ENCODE data around the gene ILDR2.

The ILDR2 gene

DNA sequence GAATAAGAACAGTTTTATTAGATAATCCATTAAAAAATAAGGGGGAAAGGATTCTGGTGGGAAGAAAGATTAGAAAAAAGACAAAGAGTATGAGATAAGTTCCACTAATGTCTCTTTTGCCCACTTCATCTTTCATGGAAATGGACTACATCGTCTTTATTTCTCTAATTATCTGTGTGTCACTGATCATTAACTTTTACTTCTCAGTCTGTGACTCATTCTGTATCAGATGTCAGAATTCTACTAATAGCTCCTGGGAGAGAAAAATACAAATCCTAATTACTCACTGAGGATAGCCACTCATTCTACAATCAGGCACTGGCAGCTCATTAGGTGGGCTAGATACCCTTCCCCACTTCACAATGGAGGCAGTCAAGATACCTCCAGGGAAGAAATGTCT lies 41.7 kb downstream of the ILDR2 start:
- no peak for TF ChIP-seq CTCF (IDR thresholded peaks at IDR 0.05; ENCODE audit: low read depth, low read length, missing control alignments)
- H3K4me3 ChIP-seq (replicated peaks; ENCODE audit: low read depth, low read length) = no peak overlapping the region
- no peak for DNase-seq (ENCODE audit: extremely low read depth, low read depth)

DNA sequence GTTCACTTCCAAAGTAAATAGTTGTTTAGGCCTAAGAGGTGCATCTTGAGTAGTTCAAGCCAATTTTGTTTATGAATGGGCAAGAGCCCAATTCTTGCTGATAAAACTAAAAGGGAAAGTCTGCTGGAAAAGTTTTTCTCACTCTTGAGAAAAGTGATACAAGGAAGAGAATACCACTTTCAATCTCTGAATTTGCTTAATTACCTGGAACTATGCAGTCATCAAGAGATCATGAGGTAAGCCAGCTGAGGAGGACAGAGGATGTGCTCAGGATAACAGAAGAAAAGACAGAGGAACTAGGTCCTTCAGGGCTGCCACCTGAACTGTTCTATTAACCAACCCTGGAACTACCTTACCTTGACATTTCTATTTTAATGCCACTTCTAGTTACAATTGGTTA lies 42.2 kb downstream of the ILDR2 start:
- no peak for DNase-seq (ENCODE audit: extremely low read depth, low read depth)
- no peak for TF ChIP-seq CTCF (IDR thresholded peaks at IDR 0.05; ENCODE audit: low read depth, low read length, missing control alignments)
- no peak overlapping the region for H3K4me3 ChIP-seq (replicated peaks; ENCODE audit: low read depth, low read length)

DNA sequence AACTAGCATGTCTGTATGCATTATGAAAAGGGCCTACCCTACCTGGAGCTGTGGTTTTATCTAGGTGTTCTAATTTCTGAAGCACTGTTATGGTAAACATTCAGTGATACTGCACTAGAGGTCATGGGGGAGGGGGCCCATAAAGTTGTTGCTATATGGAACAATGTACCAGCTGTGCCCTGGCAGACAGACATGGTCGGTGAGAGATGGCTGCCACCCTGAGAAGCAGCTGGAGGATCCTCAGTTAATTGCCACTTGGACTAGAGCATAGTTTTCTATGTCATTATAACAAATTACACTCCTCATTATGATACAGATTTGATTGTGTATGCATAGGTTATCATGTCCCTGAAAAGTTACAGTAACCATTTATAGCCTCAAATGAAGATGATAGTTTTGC lies 45.4 kb downstream of the ILDR2 start:
- no peak for DNase-seq (ENCODE audit: extremely low read depth, low read depth)
- no peak overlapping the region for H3K4me3 ChIP-seq (replicated peaks; ENCODE audit: low read depth, low read length)
- no peak for TF ChIP-seq CTCF (IDR thresholded peaks at IDR 0.05; ENCODE audit: low read depth, low read length, missing control alignments)

GRCh38 chr1:166927701-166928100 lies 47.6 kb downstream of the ILDR2 start:
- TF ChIP-seq CTCF (IDR thresholded peaks at IDR 0.05; ENCODE audit: low read depth, low read length, missing control alignments) = no peak
- no peak overlapping the region for H3K4me3 ChIP-seq (replicated peaks; ENCODE audit: low read depth, low read length)
- DNase-seq (ENCODE audit: extremely low read depth, low read depth) = no peak

DNA sequence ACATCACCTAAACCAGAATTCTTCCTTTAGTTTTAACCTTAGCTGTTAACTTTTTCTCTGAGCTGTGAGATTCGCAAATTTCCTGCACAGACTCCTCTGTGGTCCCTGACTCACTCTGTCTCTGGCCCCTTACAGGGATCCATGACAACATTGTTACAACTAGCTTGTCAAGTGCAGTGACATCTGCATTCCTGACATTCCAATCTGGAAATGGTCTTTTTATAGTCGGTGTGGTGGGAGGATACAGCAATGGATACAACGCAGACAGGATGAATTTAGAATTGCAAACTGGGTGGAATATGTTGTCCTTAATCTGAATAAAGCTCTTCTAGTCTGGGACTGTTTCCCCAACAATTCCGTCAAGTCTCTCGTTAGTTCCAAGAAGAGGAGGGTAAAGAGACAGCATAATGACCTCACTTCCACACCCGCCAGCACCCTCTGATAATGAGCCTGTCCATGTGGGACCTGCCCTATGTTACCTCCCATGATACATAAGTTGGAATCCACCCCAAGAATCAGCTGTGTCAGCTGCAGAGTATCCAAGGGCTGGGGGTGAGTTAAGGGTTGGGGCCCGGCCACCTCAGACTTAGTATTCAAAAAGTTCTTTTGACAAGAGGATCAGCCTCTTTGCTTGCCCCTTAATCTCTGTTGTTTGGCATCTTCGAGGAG lies 49.4 kb downstream of the ILDR2 start:
- no peak for DNase-seq (ENCODE audit: extremely low read depth, low read depth)
- no peak for TF ChIP-seq CTCF (IDR thresholded peaks at IDR 0.05; ENCODE audit: low read depth, low read length, missing control alignments)
- H3K4me3 ChIP-seq (replicated peaks; ENCODE audit: low read depth, low read length) = no peak overlapping the region

DNA sequence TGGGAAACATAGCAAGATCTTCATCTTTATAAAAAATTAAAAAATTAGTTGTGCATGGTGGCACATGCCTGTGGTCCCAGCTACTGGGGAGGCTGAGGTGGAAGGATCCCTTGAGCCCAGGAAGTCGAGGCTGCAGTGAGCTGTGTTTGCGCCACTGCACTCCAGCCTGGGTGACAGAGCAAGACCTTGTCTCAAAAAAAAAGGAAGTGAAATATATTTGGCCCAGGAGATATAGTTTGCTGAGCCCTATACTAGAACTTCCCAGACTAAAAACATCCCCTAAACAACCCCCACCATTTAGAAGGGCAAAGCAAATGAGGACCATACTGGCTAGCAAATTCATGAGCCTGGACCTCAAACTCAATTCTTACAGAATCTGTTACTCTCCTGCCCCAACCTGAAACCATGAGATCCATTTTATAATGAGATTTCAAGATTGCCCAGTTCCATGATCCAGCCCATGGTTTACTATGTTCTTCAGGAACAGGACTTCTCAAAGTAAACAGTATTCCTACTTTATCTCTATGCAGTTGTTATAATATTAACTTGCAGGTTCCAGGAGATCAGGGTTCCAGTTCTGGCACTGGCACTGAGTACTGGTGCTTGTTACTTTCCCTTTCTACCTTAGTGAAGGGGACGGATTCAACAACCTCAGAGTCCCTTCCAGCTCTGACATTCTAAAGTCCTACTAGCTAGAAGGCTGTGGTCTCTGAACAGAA lies 50.4 kb downstream of the ILDR2 start:
- no peak overlapping the region for H3K4me3 ChIP-seq (replicated peaks; ENCODE audit: low read depth, low read length)
- TF ChIP-seq CTCF (IDR thresholded peaks at IDR 0.05; ENCODE audit: low read depth, low read length, missing control alignments) = no peak
- no peak for DNase-seq (ENCODE audit: extremely low read depth, low read depth)

Measured in HFF-Myc (cell line).